Measurements from ENCODE around the gene CEP126. TPM values are rescaled to one million over a fixed set of nuclear protein-coding genes. Genes with fewer than 3 reads are reported as not detected.

Gene CEP126
- total and polyA plus RNA-seq, 2 donors (not counting 3 experiments of a cell fraction or from before 2014, with no cell fraction given), result 3.6 to 9.1 TPM

- Histone ChIP-seq H4K20me1 (replicated peaks; ENCODE audit: control insufficient read depth, extremely low read depth, insufficient read depth, low read length) (no peaks in the 10 kb centered on the region), H3K4me2 (ENCODE audit: insufficient read depth, low read length) (peak overlapping the region; percentile 94), H3K27me3 (ENCODE audit: control insufficient read depth in 2 of 2, insufficient read depth in 2 of 2, low read length in 2 of 2) (no peaks in the 10 kb centered on the region), H3K4me3 (replicated peaks in 1 of 3; ENCODE audit: insufficient read depth in 1 of 3, low read depth in 1 of 3, low read length in 3 of 3) (peak overlapping the region; percentile 8 to 81 (median 73)), H3K79me2 (ENCODE audit: control insufficient read depth, insufficient read depth, low read length) (peaks cover 2% of the 10 kb centered on the region), H3K9me3 (replicated peaks; ENCODE audit: control insufficient read depth, insufficient read depth, low read length) (no peaks in the 10 kb centered on the region), H3K9ac (replicated peaks; ENCODE audit: extremely low read depth, insufficient read depth, low read length) (peak overlapping the region; percentile 89), H3K36me3 (ENCODE audit: control insufficient read depth in 2 of 2, extremely low read depth in 1 of 2, insufficient read depth in 2 of 2, low read length in 2 of 2) (no peaks in the 10 kb centered on the region), H3K9me1 (replicated peaks; ENCODE audit: control insufficient read depth, extremely low read depth, insufficient read depth, low read length) (no peaks in the 10 kb centered on the region), H2AFZ (ENCODE audit: low read depth, low read length) (peak overlapping the region; percentile 45), H3K4me1 (ENCODE audit: control insufficient read depth, extremely low read depth, insufficient read depth, low read length) (peaks cover 42% of the 10 kb centered on the region), H3K27ac (ENCODE audit: insufficient read depth, low read depth, low read length) (peak overlapping the region; percentile 100)
- intact Hi-C loops (cut with micrococcal nuclease) (loop anchor here (1.0 to 10.0 kb wide), 6 partner anchors 54 to 849 kb away; no protein-coding TSS in a partner anchor), dilution Hi-C loops (cut with MboI; ENCODE audit: extremely low pct_ligation_motif_present, low sequenced_read_pairs) (no loop called here)
- TF ChIP-seq POLR2AphosphoS5 (IDR thresholded peaks at IDR 0.05; ENCODE audit: insufficient read depth, low read depth, low read length) (no peak), MAX (IDR thresholded peaks at IDR 0.05; ENCODE audit: insufficient read depth, insufficient read length) (no peak), EZH2 (IDR thresholded peaks at IDR 0.05; ENCODE audit: borderline replicate concordance, low read depth, low read length, severe bottlenecking) (no peak), MYC (IDR thresholded peaks at IDR 0.05; ENCODE audit: low read depth, low read length) (no peak)
- POLR2A ChIA-PET, result no interaction called here
- DNase-seq (ENCODE audit: low read depth, low spot score) (peak; percentile 79), FAIRE-seq (peak; percentile 72)
- CTCF ChIA-PET, result interaction anchor here (1.0 to 4.5 kb wide), 2 partner anchors 55 to 92 kb away, joined by 4 to 51 read pairs; no protein-coding TSS in a partner anchor
- no TSS peak for BruUV-seq (replicated peaks)
These were observed 1.0 kb downstream of the CEP126 start for GRCh38 chr11:101915791-101916291.

- peak within 1 kb of the TSS; percentile 89 for H3K9ac ChIP-seq (replicated peaks; ENCODE audit: extremely low read depth, insufficient read depth, low read length)
- dilution Hi-C loops (cut with MboI; ENCODE audit: extremely low pct_ligation_motif_present, low sequenced_read_pairs) (no loop called here), intact Hi-C loops (cut with micrococcal nuclease) (loop anchor here (10.0 kb wide), 1 partner anchor 848 kb away; no protein-coding TSS in a partner anchor)
- no TSS peak for BruUV-seq (replicated peaks)
- no peak for FAIRE-seq
- no peaks in the 10 kb centered on the region for H3K36me3 ChIP-seq (ENCODE audit: control insufficient read depth in 2 of 2, extremely low read depth in 1 of 2, insufficient read depth in 2 of 2, low read length in 2 of 2)
- H3K4me1 ChIP-seq (ENCODE audit: control insufficient read depth, extremely low read depth, insufficient read depth, low read length), result peaks cover 41% of the 10 kb centered on the region
- peak within 1 kb of the TSS; percentile 45 for H2AFZ ChIP-seq (ENCODE audit: low read depth, low read length)
- H3K27ac ChIP-seq (ENCODE audit: insufficient read depth, low read depth, low read length), result peak within 1 kb of the TSS; percentile 100
- H3K9me3 ChIP-seq (replicated peaks; ENCODE audit: control insufficient read depth, insufficient read depth, low read length), result no peaks in the 10 kb centered on the region
- no peak for DNase-seq (ENCODE audit: low read depth, low spot score)
- TF ChIP-seq, protein P1, sequence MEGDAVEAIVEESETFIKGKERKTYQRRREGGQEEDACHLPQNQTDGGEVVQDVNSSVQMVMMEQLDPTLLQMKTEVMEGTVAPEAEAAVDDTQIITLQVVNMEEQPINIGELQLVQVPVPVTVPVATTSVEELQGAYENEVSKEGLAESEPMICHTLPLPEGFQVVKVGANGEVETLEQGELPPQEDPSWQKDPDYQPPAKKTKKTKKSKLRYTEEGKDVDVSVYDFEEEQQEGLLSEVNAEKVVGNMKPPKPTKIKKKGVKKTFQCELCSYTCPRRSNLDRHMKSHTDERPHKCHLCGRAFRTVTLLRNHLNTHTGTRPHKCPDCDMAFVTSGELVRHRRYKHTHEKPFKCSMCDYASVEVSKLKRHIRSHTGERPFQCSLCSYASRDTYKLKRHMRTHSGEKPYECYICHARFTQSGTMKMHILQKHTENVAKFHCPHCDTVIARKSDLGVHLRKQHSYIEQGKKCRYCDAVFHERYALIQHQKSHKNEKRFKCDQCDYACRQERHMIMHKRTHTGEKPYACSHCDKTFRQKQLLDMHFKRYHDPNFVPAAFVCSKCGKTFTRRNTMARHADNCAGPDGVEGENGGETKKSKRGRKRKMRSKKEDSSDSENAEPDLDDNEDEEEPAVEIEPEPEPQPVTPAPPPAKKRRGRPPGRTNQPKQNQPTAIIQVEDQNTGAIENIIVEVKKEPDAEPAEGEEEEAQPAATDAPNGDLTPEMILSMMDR (IDR thresholded peaks at IDR 0.05; ENCODE audit: extremely low read depth in 1 of 2, insufficient read depth in 1 of 2, low read depth in 1 of 2, low read length in 2 of 2), result no peak
- TF ChIP-seq JUN (IDR thresholded peaks at IDR 0.05; ENCODE audit: borderline replicate concordance, insufficient read depth, insufficient read length, low read depth) (no peak), FOS (IDR thresholded peaks at IDR 0.05; ENCODE audit: borderline replicate concordance, insufficient read depth, low read length) (no peak), POLR2AphosphoS5 (IDR thresholded peaks at IDR 0.05; ENCODE audit: insufficient read depth, low read depth, low read length) (no peak)
- H4K20me1 ChIP-seq (replicated peaks; ENCODE audit: control insufficient read depth, extremely low read depth, insufficient read depth, low read length), result no peaks in the 10 kb centered on the region
- no peaks in the 10 kb centered on the region for H3K9me1 ChIP-seq (replicated peaks; ENCODE audit: control insufficient read depth, extremely low read depth, insufficient read depth, low read length)
- CTCF ChIA-PET, result interaction anchor here (1.0 to 4.5 kb wide), 2 partner anchors 56 to 91 kb away, joined by 4 to 51 read pairs; no protein-coding TSS in a partner anchor
- peaks cover 2% of the 10 kb centered on the region for H3K79me2 ChIP-seq (ENCODE audit: control insufficient read depth, insufficient read depth, low read length)
- POLR2A ChIA-PET, result no interaction called here
- peak within 1 kb of the TSS; percentile 94 for H3K4me2 ChIP-seq (ENCODE audit: insufficient read depth, low read length)
- H3K4me3 ChIP-seq (replicated peaks in 1 of 3; ENCODE audit: insufficient read depth in 1 of 3, low read depth in 1 of 3, low read length in 3 of 3), result peak within 1 kb of the TSS; percentile 8 to 81 (median 73)
- no peaks in the 10 kb centered on the region for H3K27me3 ChIP-seq (ENCODE audit: control insufficient read depth in 2 of 2, insufficient read depth in 2 of 2, low read length in 2 of 2)
These were observed 1.6 kb downstream of the CEP126 start, which contains the start of gene ANGPTL5 for GRCh38 chr11:101916422-101916821. TSS of gene ANGPTL5 (minus strand) at chr11:101916522. CDS start at chr11:101907909, 8,613 bp downstream.
